Neural cell (in vitro differentiated cells): ENCODE measurements around the gene SIX3. TPM values are rescaled to one million over a fixed set of nuclear protein-coding genes. Genes with fewer than 3 reads are reported as not detected.

Source experiments
- H2AFZ ChIP-seq: fragments of 200-600, 300-800 bp; sonication (generic), shearing (Covaris generic); 2 replicates; pipeline ENCODE4 v1.6.0; 2014; ENCODE audit warnings: low read depth, mild to moderate bottlenecking, antibody characterized with exemption, low read length, moderate library complexity
- H3F3A ChIP-seq: fragments of 200-600 bp; shearing (Covaris generic); 2 replicates; pipeline ENCODE4 v1.6.1; 2016; ENCODE audit warnings: mild to moderate bottlenecking, moderate library complexity, mixed read lengths, antibody characterized with exemption, low read length; ENCODE audit not compliant: insufficient read depth, poor library complexity, severe bottlenecking
- H3K27ac ChIP-seq: fragments of 200-600, 300-800 bp; sonication (generic), shearing (Covaris generic); 2 replicates; pipeline ENCODE4 v1.5.1; 2014; ENCODE audit warnings: mild to moderate bottlenecking, low read length, moderate library complexity
- H3K27me3 ChIP-seq: fragments of 300-800, 200-600 bp; sonication (generic), shearing (Covaris generic); 2 replicates; pipeline ENCODE4 v1.6.0; 2014; ENCODE audit warnings: mild to moderate bottlenecking, low read depth, low read length, moderate library complexity; ENCODE audit not compliant: insufficient read depth
- H3K36me3 ChIP-seq: fragments of 300-800, 200-600 bp; sonication (generic), shearing (Covaris generic); 2 replicates; pipeline ENCODE4 v1.5.1; 2014; ENCODE audit warnings: mild to moderate bottlenecking, antibody characterized with exemption, low read length, moderate library complexity; ENCODE audit not compliant: insufficient read depth
- H3K4me2 ChIP-seq: fragments of 300-800, 200-600 bp; sonication (generic), shearing (Covaris generic); 2 replicates; pipeline ENCODE4 v1.6.0; 2014; ENCODE audit warnings: mild to moderate bottlenecking, low read length
- H3K4me3 ChIP-seq: fragments of 300-800, 200-600 bp; sonication (generic), shearing (Covaris generic); 2 replicates; pipeline ENCODE4 v1.5.1; 2014; ENCODE audit warnings: mild to moderate bottlenecking, low read length, moderate library complexity
- H3K79me2 ChIP-seq: fragments of 200-600 bp; shearing (Covaris generic); replicated peaks from 2 replicates; pipeline ENCODE4 v1.6.0; 2014; ENCODE audit warnings: mild to moderate bottlenecking, low read length, moderate library complexity; ENCODE audit not compliant: insufficient read depth
- H3K9ac ChIP-seq: fragments of 300-800, 200-600 bp; sonication (generic), shearing (Covaris generic); 2 replicates; pipeline ENCODE4 v1.6.1; 2016; ENCODE audit warnings: mild to moderate bottlenecking, low read length, mixed read lengths
- H3K9me2 ChIP-seq: fragments of 200-600 bp; shearing (Covaris generic); 2 replicates; pipeline ENCODE4 v1.6.1; 2016; ENCODE audit warnings: mild to moderate bottlenecking, low read length, mixed read lengths; ENCODE audit not compliant: insufficient read depth
- H3K9me3 ChIP-seq: fragments of 200-600, 300-800 bp; sonication (generic), shearing (Covaris generic); 2 replicates; pipeline ENCODE4 v1.6.1; 2016; ENCODE audit warnings: mild to moderate bottlenecking, mixed run types, low read length, moderate library complexity, mixed read lengths
- H4K20me1 ChIP-seq: fragments of 200-600 bp; shearing (Covaris generic); 2 replicates; pipeline ENCODE4 v1.6.1; 2016; ENCODE audit warnings: mild to moderate bottlenecking, mixed run types; ENCODE audit not compliant: insufficient read depth
- EP300 ChIP-seq: fragments of 450-650 bp; conservative IDR thresholded peaks from 2 replicates; pipeline ENCODE4 v1.6.1; 2014; ENCODE audit warnings: antibody characterized with exemption, mild to moderate bottlenecking, moderate library complexity; ENCODE audit not compliant: poor library complexity, severe bottlenecking
- EZH2 ChIP-seq: fragments of 200-600, 300-800 bp; shearing (Covaris generic), sonication (generic); IDR thresholded peaks from 2 replicates; pipeline ENCODE4 v1.6.1; 2014; ENCODE audit warnings: antibody characterized with exemption, low read length, borderline replicate concordance, mild to moderate bottlenecking; ENCODE audit not compliant: insufficient read depth, poor library complexity, severe bottlenecking
- MXI1 ChIP-seq: fragments of 450-650 bp; conservative IDR thresholded peaks from 2 replicates; pipeline ENCODE4 v1.6.1; 2014; ENCODE audit warnings: antibody characterized with exemption, mild to moderate bottlenecking; ENCODE audit not compliant: poor library complexity, severe bottlenecking
- POLR2AphosphoS5 ChIP-seq: IDR thresholded peaks from 2 replicates; pipeline ENCODE4 v1.6.1; 2012
- RAD21 ChIP-seq: fragments of 450-650 bp; conservative IDR thresholded peaks from 2 replicates; pipeline ENCODE4 v1.6.1; 2014; ENCODE audit warnings: antibody characterized with exemption, mild to moderate bottlenecking, moderate library complexity
- SMC3 ChIP-seq: fragments of 450-650 bp; conservative IDR thresholded peaks from 2 replicates; pipeline ENCODE4 v1.6.1; 2014; ENCODE audit warnings: antibody characterized with exemption, mild to moderate bottlenecking, moderate library complexity; ENCODE audit not compliant: poor library complexity
- TAF1 ChIP-seq: IDR thresholded peaks from 2 replicates; pipeline ENCODE4 v1.6.1; 2012; ENCODE audit warnings: low read depth
- polyA plus RNA-seq: library from polyadenylated mRNA; depleted of rRNA; stranded (reverse); fragments of >200 nt; gene quantifications from 2 replicates; pipeline ENCODE4 v1.2.3, GENCODE V29; 2014
- TF ChIP-seq, protein P1 (sequence below): fragments of 450-650 bp; IDR thresholded peaks from 2 replicates; pipeline ENCODE4 v1.5.1; 2014; ENCODE audit warnings: antibody characterized with exemption, mild to moderate bottlenecking, moderate library complexity; ENCODE audit not compliant: poor library complexity, severe bottlenecking
- TF ChIP-seq, protein P2 (sequence below): IDR thresholded peaks from 2 replicates; pipeline ENCODE4 v1.6.1; 2012; ENCODE audit warnings: borderline replicate concordance

SIX3 gene
- polyA plus RNA-seq, 1 donor from 2014 or later, result 8.7 TPM

DNA sequence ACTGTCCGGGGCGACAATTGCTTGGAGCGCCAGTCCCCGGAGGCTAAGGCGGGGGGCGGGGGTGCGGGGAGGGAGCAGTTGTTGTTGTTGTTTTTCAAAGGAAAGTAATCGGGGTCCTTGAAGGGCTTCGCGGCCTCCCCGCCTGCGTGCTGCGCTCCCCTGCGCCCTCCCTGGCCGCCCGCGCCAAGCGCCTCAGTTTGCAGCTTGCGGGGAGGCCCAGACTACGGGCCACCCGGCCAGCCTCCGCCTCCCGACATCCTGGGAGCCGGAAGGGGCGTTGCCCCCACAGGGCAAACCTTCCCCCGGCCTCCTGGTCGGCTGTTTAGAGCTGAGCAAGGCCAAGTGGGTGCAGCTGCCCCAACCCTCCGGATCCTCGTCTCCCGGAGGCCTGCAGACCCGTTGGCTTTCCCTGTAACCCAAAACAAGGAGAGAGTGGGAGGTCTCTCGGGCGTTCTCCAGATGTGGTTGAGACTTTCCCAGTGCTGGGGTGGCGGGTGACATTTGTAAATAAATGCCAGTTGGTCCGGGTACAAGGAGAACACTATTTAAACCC is 3.7 kb upstream of the SIX3 start:
- H4K20me1 ChIP-seq, result no peaks in the 10 kb centered on the region
- TF ChIP-seq RAD21 (peak; percentile 11), EZH2 (no peak), POLR2AphosphoS5 (peak; percentile 11)
- TF ChIP-seq, protein P1, sequence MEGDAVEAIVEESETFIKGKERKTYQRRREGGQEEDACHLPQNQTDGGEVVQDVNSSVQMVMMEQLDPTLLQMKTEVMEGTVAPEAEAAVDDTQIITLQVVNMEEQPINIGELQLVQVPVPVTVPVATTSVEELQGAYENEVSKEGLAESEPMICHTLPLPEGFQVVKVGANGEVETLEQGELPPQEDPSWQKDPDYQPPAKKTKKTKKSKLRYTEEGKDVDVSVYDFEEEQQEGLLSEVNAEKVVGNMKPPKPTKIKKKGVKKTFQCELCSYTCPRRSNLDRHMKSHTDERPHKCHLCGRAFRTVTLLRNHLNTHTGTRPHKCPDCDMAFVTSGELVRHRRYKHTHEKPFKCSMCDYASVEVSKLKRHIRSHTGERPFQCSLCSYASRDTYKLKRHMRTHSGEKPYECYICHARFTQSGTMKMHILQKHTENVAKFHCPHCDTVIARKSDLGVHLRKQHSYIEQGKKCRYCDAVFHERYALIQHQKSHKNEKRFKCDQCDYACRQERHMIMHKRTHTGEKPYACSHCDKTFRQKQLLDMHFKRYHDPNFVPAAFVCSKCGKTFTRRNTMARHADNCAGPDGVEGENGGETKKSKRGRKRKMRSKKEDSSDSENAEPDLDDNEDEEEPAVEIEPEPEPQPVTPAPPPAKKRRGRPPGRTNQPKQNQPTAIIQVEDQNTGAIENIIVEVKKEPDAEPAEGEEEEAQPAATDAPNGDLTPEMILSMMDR, result peak; percentile 40
- H3K27ac ChIP-seq, result peak overlapping the region; percentile 83
- H3F3A ChIP-seq, result peaks cover 2% of the 10 kb centered on the region
- H3K9me2 ChIP-seq, result no peaks in the 10 kb centered on the region
- peaks cover 82% of the 10 kb centered on the region for H3K79me2 ChIP-seq
- peak overlapping the region; percentile 32 for H3K4me2 ChIP-seq
- no peaks in the 10 kb centered on the region for H3K36me3 ChIP-seq
- no peaks in the 10 kb centered on the region for H3K9me3 ChIP-seq
- peak overlapping the region; percentile 84 for H3K4me3 ChIP-seq
- peaks cover 79% of the 10 kb centered on the region for H3K27me3 ChIP-seq
- H2AFZ ChIP-seq, result no peak overlapping the region
- peak overlapping the region; percentile 71 for H3K9ac ChIP-seq

DNA sequence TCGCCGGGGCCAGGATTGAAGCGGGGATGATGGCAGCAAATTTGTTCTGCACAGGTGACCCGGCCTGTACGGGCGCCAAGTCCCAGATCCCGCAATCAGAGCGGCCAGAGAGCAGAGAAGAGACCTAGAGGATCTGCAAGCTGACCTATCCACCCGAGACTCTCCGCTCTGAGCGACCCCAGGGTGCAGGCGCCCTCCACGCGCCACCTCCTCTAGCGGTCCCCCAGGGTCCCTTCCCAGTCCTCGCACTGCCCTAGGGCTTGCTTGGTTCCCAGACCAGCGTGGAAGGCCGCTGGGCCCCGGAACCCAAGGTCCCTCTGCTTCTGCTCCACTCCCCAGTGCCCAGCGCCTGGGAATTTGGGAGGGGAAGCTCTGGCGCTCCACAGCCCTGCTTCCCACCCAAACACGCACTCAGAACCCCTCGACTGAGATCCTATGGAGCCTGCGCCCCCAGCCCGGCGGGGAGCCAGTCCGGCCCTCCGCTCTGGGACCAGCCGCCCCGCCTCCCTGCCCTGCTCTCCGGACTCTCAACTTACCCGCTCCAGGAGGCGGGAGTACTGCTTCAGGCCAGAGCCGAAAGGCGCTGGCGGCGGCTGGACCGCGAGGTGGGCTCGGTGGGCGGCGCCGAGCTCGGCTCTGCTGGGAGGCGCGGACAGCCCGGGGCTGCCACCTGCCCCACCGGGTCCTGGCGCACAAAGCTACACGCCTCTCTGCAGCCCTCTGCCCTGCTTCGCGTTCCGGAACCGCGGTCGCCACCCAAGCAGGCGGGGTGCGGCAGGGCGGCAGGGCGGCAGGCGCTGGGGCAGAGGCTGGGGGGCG is 3.0 kb upstream of the SIX3 start:
- no peaks in the 10 kb centered on the region for H3K9me3 ChIP-seq
- no peak overlapping the region for H2AFZ ChIP-seq
- H4K20me1 ChIP-seq, result no peaks in the 10 kb centered on the region
- peak overlapping the region; percentile 71 for H3K9ac ChIP-seq
- peaks cover 2% of the 10 kb centered on the region for H3F3A ChIP-seq
- peaks cover 82% of the 10 kb centered on the region for H3K79me2 ChIP-seq
- TF ChIP-seq SMC3, result no peak
- TF ChIP-seq TAF1, result no peak
- TF ChIP-seq, protein P1, result no peak
- TF ChIP-seq, protein P2, sequence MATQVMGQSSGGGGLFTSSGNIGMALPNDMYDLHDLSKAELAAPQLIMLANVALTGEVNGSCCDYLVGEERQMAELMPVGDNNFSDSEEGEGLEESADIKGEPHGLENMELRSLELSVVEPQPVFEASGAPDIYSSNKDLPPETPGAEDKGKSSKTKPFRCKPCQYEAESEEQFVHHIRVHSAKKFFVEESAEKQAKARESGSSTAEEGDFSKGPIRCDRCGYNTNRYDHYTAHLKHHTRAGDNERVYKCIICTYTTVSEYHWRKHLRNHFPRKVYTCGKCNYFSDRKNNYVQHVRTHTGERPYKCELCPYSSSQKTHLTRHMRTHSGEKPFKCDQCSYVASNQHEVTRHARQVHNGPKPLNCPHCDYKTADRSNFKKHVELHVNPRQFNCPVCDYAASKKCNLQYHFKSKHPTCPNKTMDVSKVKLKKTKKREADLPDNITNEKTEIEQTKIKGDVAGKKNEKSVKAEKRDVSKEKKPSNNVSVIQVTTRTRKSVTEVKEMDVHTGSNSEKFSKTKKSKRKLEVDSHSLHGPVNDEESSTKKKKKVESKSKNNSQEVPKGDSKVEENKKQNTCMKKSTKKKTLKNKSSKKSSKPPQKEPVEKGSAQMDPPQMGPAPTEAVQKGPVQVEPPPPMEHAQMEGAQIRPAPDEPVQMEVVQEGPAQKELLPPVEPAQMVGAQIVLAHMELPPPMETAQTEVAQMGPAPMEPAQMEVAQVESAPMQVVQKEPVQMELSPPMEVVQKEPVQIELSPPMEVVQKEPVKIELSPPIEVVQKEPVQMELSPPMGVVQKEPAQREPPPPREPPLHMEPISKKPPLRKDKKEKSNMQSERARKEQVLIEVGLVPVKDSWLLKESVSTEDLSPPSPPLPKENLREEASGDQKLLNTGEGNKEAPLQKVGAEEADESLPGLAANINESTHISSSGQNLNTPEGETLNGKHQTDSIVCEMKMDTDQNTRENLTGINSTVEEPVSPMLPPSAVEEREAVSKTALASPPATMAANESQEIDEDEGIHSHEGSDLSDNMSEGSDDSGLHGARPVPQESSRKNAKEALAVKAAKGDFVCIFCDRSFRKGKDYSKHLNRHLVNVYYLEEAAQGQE, result no peak
- TF ChIP-seq RAD21, result no peak
- peak; percentile 11 for TF ChIP-seq EZH2
- TF ChIP-seq EP300, result no peak
- peak; percentile 19 for TF ChIP-seq POLR2AphosphoS5
- peak; percentile 13 for TF ChIP-seq MXI1
- H3K4me2 ChIP-seq, result peak overlapping the region; percentile 32
- H3K9me2 ChIP-seq, result no peaks in the 10 kb centered on the region
- H3K27me3 ChIP-seq, result peaks cover 77% of the 10 kb centered on the region
- H3K36me3 ChIP-seq, result no peaks in the 10 kb centered on the region
- peak overlapping the region; percentile 84 for H3K4me3 ChIP-seq
- peak overlapping the region; percentile 83 for H3K27ac ChIP-seq
